Large intestine (tissue), 3 donors: ENCODE results near the gene C11orf86. TPM values are rescaled to one million over a fixed set of nuclear protein-coding genes. Genes with fewer than 3 reads are reported as not detected.

ENCODE experiments used
- DNase-seq, 2 donors: peaks; one replicate each; pipeline versions ENCODE4 v3.0.0 to v3.0.0-alpha.2; 2013
- H3K27ac ChIP-seq: one replicate; pipeline ENCODE4 v1.5.1; 2013; ENCODE audit warnings: low read length
- H3K27me3 ChIP-seq: 2 replicates; pipeline ENCODE4 v1.6.1; 2013; ENCODE audit warnings: low read length; ENCODE audit not compliant: control insufficient read depth, insufficient read depth
- H3K36me3 ChIP-seq: 2 replicates; pipeline ENCODE4 v1.6.1; 2013; ENCODE audit warnings: low read length; ENCODE audit not compliant: control insufficient read depth, insufficient read depth
- H3K4me1 ChIP-seq: one replicate; pipeline ENCODE4 v1.6.1; 2013; ENCODE audit warnings: low read length; ENCODE audit not compliant: control insufficient read depth, insufficient read depth
- H3K4me3 ChIP-seq: one replicate; pipeline ENCODE4 v1.5.1; 2013; ENCODE audit warnings: low read length
- H3K9me3 ChIP-seq: one replicate; pipeline ENCODE4 v1.6.1; 2013; ENCODE audit warnings: mild to moderate bottlenecking, low read depth, low read length, moderate library complexity; ENCODE audit not compliant: control insufficient read depth
- WGBS: methylation state at CpG from one replicate; pipeline ENCODE4 v1.1.5; 2013; ENCODE audit warnings: low lambda C conversion rate; ENCODE audit not compliant: insufficient coverage; 5-methylcytosine and 5-hydroxymethylcytosine counted together
- polyA plus RNA-seq: library from polyadenylated mRNA; unstranded; fragments of 120-200 nt; gene quantifications from one replicate; pipeline ENCODE4 v1.2.1, GENCODE V29; 2013

C11orf86 gene
- polyA plus RNA-seq, 1 donor: 16.0 TPM

DNA sequence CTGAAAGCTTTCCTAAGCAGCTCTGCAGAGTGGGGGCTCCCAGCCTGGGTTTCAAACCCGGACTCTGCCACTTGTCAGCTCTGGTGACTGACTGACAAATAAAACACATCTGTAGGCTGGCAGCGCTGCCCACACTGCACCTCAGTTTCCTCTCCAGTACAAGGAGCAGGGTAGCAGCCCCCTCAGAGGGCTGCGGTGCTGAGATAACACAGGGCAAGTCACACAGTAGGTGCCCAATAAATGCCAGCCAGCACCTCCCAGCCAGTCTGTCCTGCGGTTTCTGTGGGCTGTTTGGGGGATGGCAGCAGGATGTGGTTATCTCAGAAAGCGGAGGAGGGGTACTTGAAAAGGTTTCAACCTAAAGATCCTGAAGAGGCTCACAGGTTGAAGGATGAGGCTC lies 49.3 kb downstream of the C11orf86 start:
- Histone ChIP-seq H3K27ac (no peak overlapping the region), H3K9me3 (peaks cover 3% of the 10 kb centered on the region), H3K36me3 (no peaks in the 10 kb centered on the region), H3K4me1 (peaks cover 13% of the 10 kb centered on the region), H3K4me3 (no peak overlapping the region), H3K27me3 (peaks cover 37% of the 10 kb centered on the region)
- WGBS: 60% methylated on average over 1 of the region's 5 CpGs
- DNase-seq: no peak

DNA sequence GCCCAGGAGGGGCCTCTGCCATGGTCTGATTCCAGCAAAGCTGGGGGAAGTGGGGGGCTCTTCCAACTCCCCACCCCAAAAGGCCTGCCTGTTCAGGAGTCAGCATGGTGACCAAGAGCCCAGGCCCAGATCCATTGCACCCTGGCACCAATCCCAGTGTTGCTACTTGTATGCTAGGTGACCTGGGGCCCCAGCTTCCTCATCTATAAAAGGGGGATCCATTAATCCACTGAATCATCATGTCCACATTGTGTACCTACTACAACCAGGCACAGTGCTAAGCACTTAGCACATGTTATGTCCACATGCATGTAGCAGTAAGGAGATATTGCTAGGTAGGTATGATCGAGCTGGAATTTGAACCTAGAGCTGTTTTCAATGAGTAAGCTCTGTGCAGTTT lies 49.9 kb downstream of the C11orf86 start:
- Histone ChIP-seq H3K27me3 (peaks cover 37% of the 10 kb centered on the region), H3K4me3 (no peak overlapping the region), H3K36me3 (no peaks in the 10 kb centered on the region), H3K9me3 (peaks cover 3% of the 10 kb centered on the region), H3K4me1 (peaks cover 13% of the 10 kb centered on the region), H3K27ac (no peak overlapping the region)
- 100% methylated on average over 1 of the region's 1 CpG for WGBS
- no peak for DNase-seq

DNA sequence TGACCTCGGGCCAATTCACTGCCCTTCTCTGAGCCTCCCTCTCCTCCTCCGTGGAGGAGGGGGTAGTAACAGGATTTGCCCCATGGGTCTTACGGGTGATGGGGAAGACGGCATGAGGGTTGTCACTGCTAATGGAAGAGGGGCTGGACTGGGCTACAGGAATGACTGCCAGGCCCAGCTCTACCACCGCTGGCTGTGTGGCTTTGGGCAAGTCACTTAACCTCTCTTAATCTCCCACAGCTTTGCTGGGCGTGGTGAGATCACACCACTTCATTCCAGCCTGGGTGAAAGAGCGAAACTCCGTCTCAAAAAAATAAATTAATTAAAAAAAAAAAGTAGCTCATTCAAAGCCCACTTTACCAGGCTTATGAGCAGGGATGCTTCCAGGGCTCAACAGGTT lies 50.6 kb downstream of the C11orf86 start:
- no CpG with 5 or more reads among the region's 8 CpGs for WGBS
- Histone ChIP-seq H3K4me3 (no peak overlapping the region), H3K36me3 (no peaks in the 10 kb centered on the region), H3K27ac (no peak overlapping the region), H3K4me1 (peaks cover 13% of the 10 kb centered on the region), H3K9me3 (peaks cover 3% of the 10 kb centered on the region), H3K27me3 (peaks cover 38% of the 10 kb centered on the region)
- DNase-seq: no peak

Other genes with a start within 250 kb of the C11orf86 start
- 7.1 TPM for gene SPTBN2, start 246.1 kb upstream of the C11orf86 start, polyA plus RNA-seq
- 27.2 TPM for gene RCE1, start 131.9 kb upstream of the C11orf86 start, polyA plus RNA-seq
- gene LRFN4, start 118.2 kb upstream of the C11orf86 start, polyA plus RNA-seq: 15.7 TPM
- 12.5 TPM for gene PC, start 16.9 kb upstream of the C11orf86 start, polyA plus RNA-seq
- 0.06 TPM for gene SYT12, start 47.8 kb downstream of the C11orf86 start, polyA plus RNA-seq
- gene RHOD, start 81.5 kb downstream of the C11orf86 start, polyA plus RNA-seq: 22.9 TPM
- 58.5 TPM for gene KDM2A, start 144.0 kb downstream of the C11orf86 start, polyA plus RNA-seq